RPMI7951 (cell line): ENCODE data around the gene ISG15. TPM values are rescaled to one million over a fixed set of nuclear protein-coding genes. Genes with fewer than 3 reads are reported as not detected.
A peak's percentile ranks its signal among the peaks of the same experiment; 100 is the strongest.

Source experiments
- DNase-seq: peaks from one replicate; pipeline ENCODE4 v3.0.0-alpha.2; 2012; ENCODE audit warnings: low read depth
- total RNA-seq: library from RNA; depleted of rRNA; stranded (reverse); fragments of >200 nt; shearing (Covaris generic); gene quantifications from 2 replicates; pipeline ENCODE4 v1.2.3, GENCODE V29; 2014; rRNA removed

Gene ISG15
- total RNA-seq, 1 experiment from 2014 or later = 77.9 TPM

- DNase-seq = peak; percentile 77
These were observed 46.4 kb downstream of the ISG15 start for GRCh38 chr1:1059494-1060280.

GRCh38 chr1:1060281-1061000 lies 47.1 kb downstream of the ISG15 start:
- no peak for DNase-seq

- peak; percentile 36 for DNase-seq
These were observed 48.5 kb downstream of the ISG15 start for GRCh38 chr1:1061682-1062345.

GRCh38 chr1:1062348-1063163 lies 49.3 kb downstream of the ISG15 start:
- peak; percentile 27 for DNase-seq

- no peak for DNase-seq
These were observed 50.1 kb downstream of the ISG15 start for GRCh38 chr1:1063261-1063944.

Other genes with a start within 250 kb of the ISG15 start
- gene SAMD11, start 89.6 kb upstream of the ISG15 start, total RNA-seq = 0.20 and 0.48 TPM in 2 replicates
- gene NOC2L, start 54.2 kb upstream of the ISG15 start, total RNA-seq = 68.1 and 71.6 TPM in 2 replicates
- 5.0 and 5.4 TPM in 2 replicates for gene KLHL17, start 52.9 kb upstream of the ISG15 start, total RNA-seq
- gene PLEKHN1, start 47.0 kb upstream of the ISG15 start, total RNA-seq = 0.60 and 0.88 TPM in 2 replicates
- 0.12 TPM in 1 of 2 replicates, not detected in the other for gene PERM1, start 31.4 kb upstream of the ISG15 start, total RNA-seq
- 0.39 and 0.48 TPM in 2 replicates for gene HES4, start 13.4 kb upstream of the ISG15 start, total RNA-seq
- gene AGRN, start 6.6 kb downstream of the ISG15 start, total RNA-seq = 42.8 and 64.0 TPM in 2 replicates
- not detected in 2 replicates for gene RNF223, start 60.8 kb downstream of the ISG15 start, total RNA-seq
- 10.3 and 16.2 TPM in 2 replicates for gene C1orf159, start 102.6 kb downstream of the ISG15 start, total RNA-seq
- not detected in 2 replicates for gene TTLL10, start 160.4 kb downstream of the ISG15 start, total RNA-seq
- gene TNFRSF18, start 193.1 kb downstream of the ISG15 start, total RNA-seq = not detected in 2 replicates
- gene TNFRSF4, start 200.7 kb downstream of the ISG15 start, total RNA-seq = 0.10 TPM in 1 of 2 replicates, not detected in the other
- 74.4 and 80.5 TPM in 2 replicates for gene SDF4, start 218.5 kb downstream of the ISG15 start, total RNA-seq
- gene B3GALT6, start 218.7 kb downstream of the ISG15 start, total RNA-seq = 13.9 and 18.2 TPM in 2 replicates
- gene C1QTNF12, start 233.2 kb downstream of the ISG15 start, total RNA-seq = not detected in 2 replicates